GM18505 (cell line): ENCODE data around the gene ACER3.

ENCODE experiments used
- ATAC-seq: cut with Tn5 transposase; IDR thresholded peaks from one replicate; pipeline ENCODE4 v1.9.1; 2021; ENCODE audit not compliant: unreplicated experiment
- POLR2A ChIP-seq: IDR thresholded peaks from 4 replicates; pipeline ENCODE4 v1.6.1; 2011; ENCODE audit warnings: borderline replicate concordance; ENCODE audit not compliant: insufficient read depth, insufficient read length; ENCODE audit errors: extremely low read depth

The ACER3 gene

GRCh38 chr11:77069969-77070582 is 209.4 kb downstream of the ACER3 start:
- no peak for TF ChIP-seq POLR2A
- ATAC-seq = no peak

- TF ChIP-seq POLR2A = no peak
- ATAC-seq = no peak
Measured at GRCh38 chr11:77071077-77071476, 210.4 kb downstream of the ACER3 start.

- no peak for ATAC-seq
- TF ChIP-seq POLR2A = no peak
Measured at GRCh38 chr11:77071671-77072605, 211.2 kb downstream of the ACER3 start.

GRCh38 chr11:77072851-77073327 is 212.2 kb downstream of the ACER3 start:
- no peak for TF ChIP-seq POLR2A
- no peak for ATAC-seq

- no peak for TF ChIP-seq POLR2A
- no peak for ATAC-seq
Measured at GRCh38 chr11:77073328-77074001, 212.7 kb downstream of the ACER3 start.

- TF ChIP-seq POLR2A = no peak
- ATAC-seq = no peak
Measured at GRCh38 chr11:77074205-77074604, 213.5 kb downstream of the ACER3 start.

GRCh38 chr11:77074626-77075221 is 214.0 kb downstream of the ACER3 start:
- no peak for ATAC-seq
- no peak for TF ChIP-seq POLR2A

GRCh38 chr11:77075425-77075905 is 214.7 kb downstream of the ACER3 start:
- no peak for TF ChIP-seq POLR2A
- no peak for ATAC-seq
